ENCODE results near the gene LBX1.

GRCh38 chr10:101244321-101245050, 15.2 kb upstream of the LBX1 start:
- no peak for TF ChIP-seq POLR2AphosphoS5 (IDR thresholded peaks at IDR 0.05)
- no peak for TF ChIP-seq CTCF (IDR thresholded peaks at IDR 0.05)

All from prostate gland (tissue), 2 donors.